Bronchial epithelial cell (primary cell): ENCODE measurements around the gene MYEOV. TPM values are rescaled to one million over a fixed set of nuclear protein-coding genes. Genes with fewer than 3 reads are reported as not detected.

ENCODE experiments used
- DNase-seq: peaks from one replicate; pipeline ENCODE4 v3.0.0-alpha.2; 2010; ENCODE audit warnings: low read depth
- FAIRE-seq: peaks from 2 replicates; lab custom pipeline; 2011; peaks lifted over from hg19 to GRCh38; lab: Jason Lieb, UNC
- H3K27me3 ChIP-seq: 2 replicates; pipeline ENCODE4 v1.5.1; 2011; ENCODE audit warnings: low read length; ENCODE audit not compliant: control insufficient read depth, insufficient read depth
- H3K36me3 ChIP-seq: 2 replicates; pipeline ENCODE4 v1.5.1; 2011; ENCODE audit warnings: low read length; ENCODE audit not compliant: control insufficient read depth, insufficient read depth
- H3K4me3 ChIP-seq: 2 replicates; pipeline ENCODE4 v1.5.1; 2011; ENCODE audit warnings: mild to moderate bottlenecking, low read depth, low read length, control low read depth
- CTCF ChIP-seq: IDR thresholded peaks from 2 replicates; pipeline ENCODE4 v1.5.1; 2011; ENCODE audit warnings: mild to moderate bottlenecking, moderate library complexity, low read length, control low read depth, inconsistent platforms; ENCODE audit not compliant: insufficient read depth, severe bottlenecking
- total RNA-seq: library from RNA; depleted of rRNA; stranded (reverse); fragments of >200 nt; gene quantifications from 2 replicates; pipeline ENCODE4 v1.2.1, GENCODE V29; 2014

Gene MYEOV
- total RNA-seq, 1 donor from 2014 or later, result 0.26 TPM

GRCh38 chr11:69312453-69313404 lies 18.8 kb downstream of the MYEOV start:
- no peak overlapping the region for H3K4me3 ChIP-seq
- no peak for FAIRE-seq
- peaks cover 3% of the 10 kb centered on the region for H3K27me3 ChIP-seq
- no peaks in the 10 kb centered on the region for H3K36me3 ChIP-seq
- DNase-seq, result no peak
- TF ChIP-seq CTCF, result no peak

GRCh38 chr11:69313992-69314391 lies 20.0 kb downstream of the MYEOV start:
- no peaks in the 10 kb centered on the region for H3K36me3 ChIP-seq
- DNase-seq, result no peak
- peaks cover 3% of the 10 kb centered on the region for H3K27me3 ChIP-seq
- H3K4me3 ChIP-seq, result no peak overlapping the region
- no peak for TF ChIP-seq CTCF
- FAIRE-seq, result no peak

DNA sequence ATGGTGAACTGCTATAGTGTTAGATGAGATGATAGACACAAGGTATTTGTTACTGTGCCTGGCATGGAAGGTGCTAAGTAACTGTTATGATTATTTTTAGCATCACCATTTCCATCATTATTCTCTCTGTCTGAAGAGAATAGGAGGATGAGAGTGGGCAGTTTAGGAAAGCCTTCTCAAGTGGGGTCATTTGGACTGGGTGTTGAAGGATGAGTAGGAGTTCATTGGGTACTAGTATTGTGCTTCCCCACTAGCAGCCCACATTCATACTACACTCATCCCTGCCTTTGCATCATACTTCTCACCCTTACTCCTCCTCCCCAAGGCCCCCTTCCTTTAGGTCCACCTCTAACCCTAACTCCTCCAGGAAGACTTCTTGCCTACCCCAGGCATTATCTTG lies 20.6 kb downstream of the MYEOV start:
- no peak overlapping the region for H3K4me3 ChIP-seq
- FAIRE-seq, result no peak
- H3K27me3 ChIP-seq, result peaks cover 3% of the 10 kb centered on the region
- no peak for DNase-seq
- no peaks in the 10 kb centered on the region for H3K36me3 ChIP-seq
- no peak for TF ChIP-seq CTCF

DNA sequence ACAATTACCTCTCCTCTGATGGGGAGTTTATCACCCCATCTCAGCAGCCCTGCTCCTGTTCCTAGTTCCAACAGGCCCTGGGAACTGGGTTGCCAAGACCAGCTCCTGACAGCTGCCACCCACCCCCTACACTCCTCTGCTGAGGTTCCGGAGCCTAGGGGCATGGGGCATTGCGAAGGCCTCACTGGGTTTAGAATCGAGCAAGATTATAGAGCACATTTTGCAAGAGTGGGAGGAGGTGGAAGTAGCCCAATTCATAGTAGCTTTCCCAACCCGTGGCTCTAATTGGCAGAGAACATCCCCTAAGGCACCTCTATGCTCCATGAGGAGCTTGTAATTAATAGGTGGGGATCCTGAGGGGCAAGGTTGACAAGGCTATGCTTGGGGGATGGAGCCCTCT lies 23.0 kb downstream of the MYEOV start:
- no peak for DNase-seq
- H3K36me3 ChIP-seq, result no peaks in the 10 kb centered on the region
- H3K4me3 ChIP-seq, result no peak overlapping the region
- TF ChIP-seq CTCF, result no peak
- FAIRE-seq, result no peak
- H3K27me3 ChIP-seq, result no peaks in the 10 kb centered on the region

GRCh38 chr11:69317401-69318092 lies 23.6 kb downstream of the MYEOV start:
- FAIRE-seq (no peak), DNase-seq (peak; percentile 10)

More at GRCh38 chr11:69317401-69318092, 23.6 kb downstream of the MYEOV start:
- Histone ChIP-seq H3K36me3 (no peaks in the 10 kb centered on the region), H3K4me3 (no peak overlapping the region), H3K27me3 (no peaks in the 10 kb centered on the region)
- no peak for TF ChIP-seq CTCF
